NOMO-1 (cell line): ENCODE results near the gene TRAM2.
"Not testable (repeated sequence)": the region's sequence is repeated elsewhere in the genome, so short reads cannot be mapped to it uniquely, and the experiment has no call there.

Experiments used
- DNase-seq, 2 experiments: peaks; one replicate each; lab custom pipeline; 2025; ENCODE audit not compliant: unreplicated experiment in 2 of 2; lab: John Stamatoyannopoulos, UW

TRAM2 gene

DNA sequence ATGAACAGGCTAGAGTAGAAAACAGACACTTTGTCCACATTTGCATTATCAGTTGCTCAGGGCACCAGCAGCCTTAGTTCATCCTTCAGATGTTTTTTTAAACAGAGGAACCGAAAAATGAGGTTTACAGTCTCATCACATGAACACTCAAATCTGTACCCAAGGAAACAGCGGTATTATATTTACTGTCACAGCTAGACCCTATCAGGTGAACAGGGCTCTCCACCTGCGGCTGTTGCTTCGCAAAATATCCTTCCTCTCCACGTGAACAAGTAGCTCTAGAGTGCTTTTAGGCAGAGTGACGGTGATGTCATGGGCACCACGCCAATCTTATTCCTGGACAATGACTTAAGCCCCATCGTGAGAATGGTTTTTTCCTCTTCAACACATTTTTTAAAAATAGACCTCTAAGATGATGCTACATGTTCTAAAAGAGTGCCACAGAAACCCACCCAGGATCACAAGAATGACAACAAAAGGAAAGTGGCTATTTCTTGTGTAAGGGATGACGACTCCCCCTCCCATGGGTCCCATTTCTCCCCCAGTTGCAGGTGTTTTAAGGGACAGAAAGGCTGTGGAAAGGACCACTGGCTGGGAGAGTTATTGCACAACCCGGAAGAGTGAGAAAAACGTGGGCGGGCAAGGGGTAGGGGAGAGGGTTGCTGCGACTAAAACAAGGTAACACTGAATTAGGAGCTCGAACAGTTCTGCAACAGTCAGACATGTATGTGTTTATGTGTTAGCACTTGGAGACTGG, 79.0 kb downstream of the TRAM2 start:
- no peak for DNase-seq

DNA sequence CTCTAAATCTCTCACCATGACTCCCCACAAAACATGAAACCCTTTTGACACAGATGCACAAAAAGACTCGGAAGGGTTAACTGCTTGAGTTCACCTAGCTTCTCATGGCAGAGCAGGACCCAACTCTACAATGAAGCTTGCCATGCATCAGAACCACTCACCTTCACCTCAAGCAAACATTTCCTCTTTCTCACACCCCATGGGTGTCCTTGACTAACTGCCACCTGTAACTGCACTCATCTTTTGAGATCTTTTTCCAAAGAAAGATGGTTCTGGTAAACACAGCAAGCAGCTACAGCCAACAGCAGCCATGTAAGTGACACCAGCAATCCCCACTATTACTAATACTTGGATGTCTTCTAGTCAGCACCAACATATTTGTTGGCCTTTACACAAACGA, 80.2 kb downstream of the TRAM2 start:
- DNase-seq, result no peak

GRCh38 chr6:52495922-52496321, 80.9 kb downstream of the TRAM2 start:
- DNase-seq, result no peak

- DNase-seq, result no peak
Measured at GRCh38 chr6:52494298-52495072, 82.4 kb downstream of the TRAM2 start.

DNA sequence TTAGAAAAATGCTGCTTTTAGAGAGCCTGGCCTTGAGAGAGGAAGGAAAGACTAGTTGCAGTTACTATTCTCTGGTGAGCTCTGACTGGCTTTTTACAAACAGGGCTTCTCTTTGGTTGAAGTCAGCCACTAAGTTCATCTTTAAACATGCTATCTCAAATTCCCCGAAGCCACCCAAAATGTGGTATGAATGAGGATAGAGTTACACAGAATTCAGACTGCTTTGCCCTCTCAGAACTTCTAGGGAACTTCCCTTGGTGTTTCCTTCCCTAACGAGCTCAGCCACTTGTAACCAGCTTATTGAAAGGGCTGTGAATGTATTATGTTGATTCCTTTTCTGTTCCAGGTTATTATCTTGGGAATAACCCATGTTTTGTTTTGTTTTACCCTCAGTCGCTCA, 83.2 kb downstream of the TRAM2 start:
- no peak for DNase-seq

- DNase-seq, result peak; percentile 26 to 64
Measured at GRCh38 chr6:52491203-52492069, 85.4 kb downstream of the TRAM2 start.

DNA sequence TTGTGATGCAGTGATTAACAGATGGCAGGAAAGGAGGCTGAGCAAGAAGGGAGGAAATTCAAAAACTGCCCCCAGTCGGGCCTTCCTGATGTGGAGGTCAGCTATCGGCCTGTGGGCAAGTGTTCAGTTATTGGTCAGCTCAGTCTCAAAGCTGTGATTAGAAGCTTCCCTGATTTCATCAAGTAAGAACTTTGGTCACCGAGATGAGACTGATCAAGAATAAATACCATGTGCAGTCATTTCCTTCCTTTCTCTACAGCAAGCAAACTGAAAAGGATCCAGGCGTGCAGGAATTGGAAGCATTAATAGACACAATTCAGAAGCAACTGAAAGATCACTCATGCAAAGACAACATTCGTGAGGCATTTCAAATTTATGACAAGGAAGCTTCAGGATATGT, 87.0 kb downstream of the TRAM2 start:
- no peak for DNase-seq

DNA sequence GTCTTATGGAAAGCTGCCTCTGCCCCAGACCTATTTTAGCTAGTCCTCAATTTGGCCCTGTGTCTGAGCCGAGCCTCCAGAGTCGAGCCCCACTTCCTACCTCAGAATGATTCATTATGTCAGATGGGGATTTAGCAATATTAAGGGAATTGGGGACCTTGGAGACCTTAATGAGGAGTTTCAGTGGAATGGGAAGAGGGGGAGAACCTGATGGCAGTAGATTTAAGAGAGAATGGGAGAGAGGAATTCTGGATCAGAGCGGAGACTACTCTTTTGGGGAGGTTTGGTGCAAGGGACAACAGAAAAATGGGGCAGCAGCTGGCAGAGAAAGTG, 93.2 kb downstream of the TRAM2 start:
- DNase-seq, result no peak

DNA sequence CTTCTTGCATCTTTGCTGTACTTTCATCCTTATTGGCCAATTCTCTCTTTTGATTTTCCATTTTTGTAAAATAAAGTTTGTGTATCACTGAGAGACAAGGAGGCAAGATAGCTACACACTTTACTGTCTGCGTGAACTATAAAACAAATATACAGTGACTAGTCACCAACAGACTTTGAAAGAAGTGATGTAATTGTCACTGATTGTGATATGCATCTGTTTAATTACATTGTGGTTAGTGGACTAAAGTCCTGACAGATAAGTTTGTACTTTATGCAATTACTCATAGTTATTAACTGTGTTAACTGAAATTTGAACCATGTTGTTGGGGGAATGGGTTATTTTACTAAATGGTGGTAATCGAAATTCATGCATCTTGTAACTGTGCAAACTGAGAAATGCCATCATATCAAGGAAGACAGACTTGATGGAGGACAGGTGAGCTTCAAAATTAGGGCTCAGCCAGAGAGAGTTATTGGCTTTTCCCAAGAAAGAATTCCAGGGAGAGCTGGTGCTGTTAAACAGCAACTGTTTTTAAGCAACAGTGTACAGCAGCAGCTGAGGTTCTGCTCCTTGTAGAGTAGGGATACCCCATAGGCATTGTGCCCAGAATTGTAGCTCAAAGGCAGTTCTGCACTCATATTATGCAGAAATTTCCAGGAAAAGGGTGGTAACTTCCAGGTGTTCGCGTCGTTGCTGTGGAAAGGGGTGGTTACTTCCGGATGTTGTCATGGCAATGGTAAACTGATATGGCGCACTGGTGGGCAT, 93.8 kb downstream of the TRAM2 start:
- peak in 1 of 2 experiments; percentile 21 for DNase-seq

- no peak for DNase-seq
Measured at GRCh38 chr6:52475307-52475706, 101.6 kb downstream of the TRAM2 start.

DNA sequence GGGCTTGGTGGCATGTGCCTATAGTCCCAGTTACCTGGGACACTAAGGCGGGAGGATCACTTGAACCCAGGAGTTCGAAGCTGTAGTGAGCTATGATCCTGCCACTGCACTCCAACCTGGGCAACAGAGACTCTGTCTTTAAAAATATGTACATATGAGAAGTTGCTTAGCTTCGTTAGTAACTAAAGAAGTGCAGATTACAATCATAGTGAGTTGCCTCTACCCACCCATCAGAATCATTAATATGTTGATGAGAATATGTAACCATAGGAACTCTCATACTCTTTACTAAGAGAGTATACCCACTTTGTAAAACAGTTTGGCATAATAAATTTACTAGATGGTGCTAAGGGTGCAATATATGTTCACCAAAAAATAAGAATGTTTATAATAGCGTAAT, 102.7 kb downstream of the TRAM2 start:
- no peak for DNase-seq

GRCh38 chr6:52461194-52461593, 115.7 kb downstream of the TRAM2 start:
- DNase-seq, result not testable (repeated sequence)

DNA sequence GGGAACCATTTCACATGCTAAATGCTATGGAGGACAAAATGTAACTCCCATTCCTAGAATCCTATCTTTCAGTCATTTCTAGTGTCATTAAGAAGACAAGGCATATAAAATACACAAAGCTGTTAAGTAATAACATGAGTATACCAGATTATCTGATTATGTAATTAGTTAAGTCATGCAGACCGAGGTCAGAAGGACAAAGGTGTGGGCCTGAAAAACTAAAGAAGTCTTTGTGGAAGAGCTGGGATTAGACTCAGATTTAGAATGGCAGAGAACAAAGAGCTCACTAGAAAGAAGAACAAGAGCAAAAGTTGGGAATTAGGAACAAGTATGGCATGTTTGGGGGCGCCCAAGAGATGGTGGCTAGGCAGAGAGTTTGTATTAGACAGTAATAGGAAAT, 119.8 kb downstream of the TRAM2 start:
- no peak for DNase-seq

GRCh38 chr6:52454556-52454955, 122.3 kb downstream of the TRAM2 start:
- DNase-seq, result no peak
